Activated CD4-positive, alpha-beta T cell treated with anti-CD3 and anti-CD28 coated beads, Interleukin-2, amount 50 U/mL, for 4 hours (primary cell): ENCODE data around the gene THSD7B.
"Not testable (repeated sequence)": the region's sequence is repeated elsewhere in the genome, so short reads cannot be mapped to it uniquely, and the experiment has no call there.

ENCODE experiments used
- DNase-seq, 2 experiments: peaks; one replicate each; pipeline ENCODE4 v3.0.0-alpha.2; 2020

THSD7B gene

DNA sequence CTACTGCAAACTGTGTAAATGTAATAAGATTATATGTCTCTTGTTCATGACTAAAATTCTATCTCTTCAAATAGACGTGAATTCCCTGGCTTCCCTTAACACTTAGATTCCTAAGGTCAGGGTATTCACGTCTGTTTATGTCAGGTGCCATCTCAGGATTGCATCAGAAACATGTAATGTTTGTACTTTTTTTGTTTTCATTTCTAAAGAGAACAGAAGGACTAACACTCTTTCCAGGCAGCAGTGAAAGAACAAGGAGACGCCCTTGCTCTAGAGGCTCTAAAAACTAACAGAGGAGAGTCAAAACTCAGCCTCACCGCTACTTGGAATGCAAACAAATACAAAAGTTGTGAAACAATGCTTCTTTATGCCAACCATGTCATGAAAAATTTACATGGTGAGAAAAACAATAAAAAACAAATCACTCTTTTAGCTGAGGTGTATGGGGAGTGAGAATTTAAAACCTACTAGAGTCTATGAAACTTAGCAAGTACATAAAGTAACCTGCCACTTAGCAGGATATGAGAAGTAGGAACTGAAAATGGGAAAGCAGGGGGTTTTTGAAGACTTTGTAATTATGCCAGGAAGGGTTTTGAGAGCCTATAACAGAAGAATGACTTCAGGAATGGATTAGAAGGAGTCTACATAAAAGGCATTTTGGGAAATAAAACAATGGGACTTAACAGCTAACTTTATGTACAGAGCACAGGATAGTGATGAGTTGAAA lies 522.7 kb downstream of the THSD7B start:
- no peak for DNase-seq

- no peak for DNase-seq
Measured at GRCh38 chr2:137291836-137292570, 526.7 kb downstream of the THSD7B start.

- DNase-seq, result no peak
Measured at GRCh38 chr2:137298377-137298776, 533.0 kb downstream of the THSD7B start.

DNA sequence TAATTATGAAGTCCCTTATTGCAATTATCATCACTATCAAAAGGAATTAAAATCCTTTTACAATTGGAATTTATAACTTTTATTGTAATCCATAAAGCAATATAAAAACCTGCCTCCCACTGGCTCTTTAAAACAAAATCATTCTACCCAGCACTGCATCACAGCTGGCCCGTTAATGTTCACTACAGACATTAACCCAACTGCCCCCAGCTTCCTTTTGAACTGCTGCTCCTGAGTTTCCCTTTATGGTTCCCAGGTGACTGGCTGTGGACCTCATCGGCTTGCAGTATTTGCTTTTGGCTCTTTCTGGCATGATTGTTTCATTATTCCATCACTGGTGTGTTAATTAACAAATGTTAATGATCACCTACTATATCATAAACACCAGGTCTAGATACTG lies 535.6 kb downstream of the THSD7B start:
- no peak for DNase-seq

- DNase-seq, result no peak
Measured at GRCh38 chr2:137302957-137303356, 537.6 kb downstream of the THSD7B start.

DNA sequence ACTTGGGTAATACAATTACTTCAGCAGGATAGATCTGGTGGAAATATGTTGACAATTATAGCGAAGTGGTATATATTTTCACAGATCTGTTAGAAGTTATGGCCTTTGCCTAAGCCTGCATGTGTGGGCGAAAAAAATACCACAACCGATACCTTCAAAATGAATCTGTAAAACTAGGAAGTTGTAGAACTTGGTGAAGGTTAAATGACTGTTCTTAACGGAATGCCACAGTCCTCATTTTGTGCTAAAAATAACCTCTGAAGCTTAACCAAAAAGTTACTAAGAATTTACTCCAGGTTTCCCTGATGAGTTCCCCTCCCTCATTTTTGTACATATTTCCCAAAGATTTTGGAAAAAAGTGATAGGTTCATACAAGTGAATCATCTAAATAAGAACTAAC lies 550.7 kb downstream of the THSD7B start:
- no peak for DNase-seq

GRCh38 chr2:137321566-137321965 lies 556.2 kb downstream of the THSD7B start:
- no peak for DNase-seq

GRCh38 chr2:137331562-137331961 lies 566.2 kb downstream of the THSD7B start:
- DNase-seq, result not testable (repeated sequence)

- DNase-seq, result no peak
Measured at GRCh38 chr2:137333386-137334165, 568.2 kb downstream of the THSD7B start.

DNA sequence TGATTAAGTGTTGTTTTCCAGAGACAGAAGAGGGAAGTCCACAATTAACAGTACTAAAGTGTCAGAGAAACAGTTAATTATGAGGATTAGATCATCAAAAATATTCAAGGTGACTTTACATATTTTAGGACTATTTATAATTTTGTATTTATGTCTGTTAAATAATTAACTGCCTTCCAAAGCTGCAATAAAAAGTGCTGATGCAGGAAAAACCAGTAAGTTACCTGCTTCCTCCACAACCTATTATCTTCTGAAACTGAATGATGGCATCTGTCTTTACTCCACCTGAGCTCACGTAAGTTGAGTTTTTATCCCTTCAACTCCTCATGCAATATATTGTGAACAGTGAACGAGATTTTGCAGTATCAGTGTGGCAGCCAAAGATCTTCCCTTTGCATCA lies 570.7 kb downstream of the THSD7B start:
- DNase-seq, result no peak

GRCh38 chr2:137339051-137339450 lies 573.7 kb downstream of the THSD7B start:
- no peak for DNase-seq

DNA sequence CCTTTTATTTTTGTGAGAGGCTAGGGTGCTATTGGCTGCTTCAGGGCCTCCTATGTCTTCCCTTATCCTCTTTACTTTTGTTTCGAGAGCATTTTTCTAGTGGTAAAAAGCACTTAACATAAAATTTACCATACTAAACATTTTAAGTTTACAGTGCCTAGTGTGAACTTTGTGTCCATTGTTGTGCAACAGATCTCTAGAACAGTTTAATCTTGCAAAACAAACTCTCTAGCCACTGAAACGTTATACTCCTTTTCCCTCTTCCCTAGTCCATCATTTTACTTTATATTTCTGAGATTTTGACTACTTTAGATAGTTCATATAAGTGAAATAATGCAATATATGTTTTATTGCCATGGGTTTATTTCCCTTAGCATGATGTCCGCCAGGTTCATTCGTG lies 580.6 kb downstream of the THSD7B start:
- no peak for DNase-seq

DNA sequence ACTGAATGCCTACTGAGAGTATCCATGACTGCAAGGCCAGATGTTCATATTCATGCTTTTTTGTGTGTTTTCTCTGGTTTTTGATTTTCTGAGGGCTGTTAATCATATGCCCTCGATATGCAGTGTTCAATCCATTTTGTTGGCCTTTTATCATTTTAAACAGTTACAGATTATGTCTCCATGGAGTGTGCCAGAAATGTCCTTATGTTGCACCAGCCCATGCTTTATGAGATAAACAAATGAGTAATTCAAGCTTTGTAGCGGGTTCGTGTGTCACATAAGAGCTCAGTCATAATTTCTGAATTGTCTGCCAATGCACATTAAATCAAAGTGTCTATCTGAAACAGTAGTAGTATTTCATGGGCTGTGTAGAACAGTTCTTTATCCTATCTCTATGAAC lies 583.0 kb downstream of the THSD7B start:
- DNase-seq, result no peak

DNA sequence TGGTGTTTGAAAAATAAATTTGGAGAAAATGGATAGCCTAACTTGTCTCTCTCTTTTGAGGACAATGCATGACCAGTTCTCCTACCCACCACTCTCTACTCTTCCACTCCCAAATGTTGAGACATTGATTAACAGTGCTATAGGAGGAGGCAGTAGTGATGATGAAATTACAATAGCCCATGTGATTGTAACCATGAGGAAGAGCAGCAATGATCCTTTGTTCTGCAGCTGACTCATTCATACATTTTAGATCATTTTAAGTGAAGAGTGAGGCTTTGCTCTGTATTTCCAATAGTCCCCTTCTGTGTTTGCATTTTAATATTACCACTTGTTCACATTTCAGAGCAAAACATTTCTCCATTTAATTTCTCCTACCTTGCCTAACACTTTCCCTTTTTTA lies 592.3 kb downstream of the THSD7B start:
- DNase-seq, result no peak

DNA sequence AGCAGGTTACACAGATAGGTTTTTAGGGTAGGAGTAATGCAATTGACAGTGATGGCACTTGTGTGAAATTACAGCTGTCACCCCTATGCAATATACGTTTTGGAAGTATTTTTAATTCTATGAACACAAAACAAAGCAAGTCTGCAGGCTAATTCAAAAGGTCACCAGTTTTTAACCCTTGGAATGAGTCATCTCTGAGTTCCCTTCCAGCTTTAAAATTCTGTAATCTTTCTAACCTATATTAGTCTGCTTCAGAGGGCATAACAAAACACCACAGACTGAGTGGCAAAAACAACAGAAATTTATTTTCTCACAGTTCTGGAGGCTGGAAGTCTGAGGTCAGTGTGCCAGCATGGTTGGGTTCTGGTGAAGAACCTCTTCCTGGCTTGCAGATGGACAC lies 602.0 kb downstream of the THSD7B start:
- no peak for DNase-seq

DNA sequence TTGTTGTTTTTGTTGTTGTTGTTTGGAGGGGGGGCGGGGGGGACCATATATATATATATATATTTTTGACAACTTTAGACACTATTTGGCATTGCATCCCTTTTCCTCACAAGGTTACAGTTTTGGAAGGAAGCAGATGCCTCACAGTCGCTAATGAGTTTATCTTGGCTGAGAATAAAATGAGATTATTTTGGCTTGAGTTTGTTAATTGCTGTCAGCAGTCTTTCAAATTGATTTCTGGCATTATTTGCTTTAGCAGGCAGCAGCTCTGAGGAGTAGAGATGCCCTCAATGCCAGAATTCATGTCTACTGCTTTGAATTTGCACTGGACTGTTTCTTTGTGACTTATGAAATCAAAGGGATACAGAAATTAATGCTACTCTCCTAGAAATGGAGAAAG lies 603.8 kb downstream of the THSD7B start:
- no peak for DNase-seq

DNA sequence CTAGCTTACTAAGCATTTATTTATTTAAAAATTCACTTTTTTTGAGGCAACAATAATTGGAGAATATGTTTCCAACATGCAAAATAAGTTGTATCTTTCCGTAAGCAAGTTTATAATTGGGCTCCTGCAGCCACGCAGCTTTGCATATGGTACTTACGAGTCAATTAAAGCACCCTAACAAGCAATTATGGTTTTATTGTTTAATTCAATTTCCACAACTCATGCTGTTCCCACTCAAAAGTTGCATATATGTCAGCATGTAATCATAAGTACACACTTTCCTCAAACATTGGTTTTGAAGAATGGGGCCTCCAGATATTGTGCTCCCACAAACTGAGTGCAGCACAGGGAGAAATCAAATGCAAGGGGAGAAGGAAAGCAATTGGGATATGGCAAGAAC lies 613.8 kb downstream of the THSD7B start:
- DNase-seq, result no peak

DNA sequence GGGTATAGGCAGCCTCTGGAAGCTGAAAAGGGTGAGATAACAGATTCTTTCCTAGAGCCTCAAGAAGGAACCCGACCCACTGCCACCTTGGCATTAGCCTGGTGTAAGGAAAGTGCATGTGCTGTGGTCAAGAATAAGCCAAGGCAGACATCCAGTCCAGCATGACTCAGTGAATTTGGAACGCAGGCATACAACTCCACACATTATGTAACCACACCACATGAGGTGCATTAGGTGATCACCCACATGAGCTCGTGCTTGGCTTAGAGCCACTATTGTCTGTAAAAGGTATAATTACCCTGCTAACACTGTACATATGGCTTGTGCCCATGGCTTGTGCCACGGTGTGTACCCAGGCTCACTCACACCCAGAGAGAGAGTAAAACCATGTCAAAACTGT lies 615.3 kb downstream of the THSD7B start:
- no peak for DNase-seq

GRCh38 chr2:137381731-137382130 lies 616.4 kb downstream of the THSD7B start:
- DNase-seq, result no peak

GRCh38 chr2:137383391-137383790 lies 618.0 kb downstream of the THSD7B start:
- DNase-seq, result no peak

DNA sequence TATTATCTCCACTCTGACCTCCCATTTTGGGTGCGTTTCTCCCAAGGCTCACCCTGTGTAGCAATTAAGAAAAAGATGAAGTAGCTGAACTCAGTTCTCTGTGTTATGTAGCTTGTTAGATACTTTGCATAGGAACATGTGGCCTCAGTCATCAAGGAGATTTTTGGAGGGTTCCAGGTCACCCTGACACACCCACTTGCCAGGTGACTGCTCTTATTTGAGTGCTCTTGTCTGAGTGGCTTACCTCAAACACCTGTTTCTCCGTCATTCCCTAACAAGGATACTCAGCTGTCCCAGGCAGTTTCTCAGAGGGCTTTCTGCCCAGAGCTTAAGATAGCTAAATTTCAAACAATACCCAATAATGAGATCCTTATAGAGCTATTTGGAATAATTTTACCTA lies 621.7 kb downstream of the THSD7B start:
- no peak for DNase-seq

- DNase-seq, result no peak
Measured at GRCh38 chr2:137405496-137405895, 640.2 kb downstream of the THSD7B start.

DNA sequence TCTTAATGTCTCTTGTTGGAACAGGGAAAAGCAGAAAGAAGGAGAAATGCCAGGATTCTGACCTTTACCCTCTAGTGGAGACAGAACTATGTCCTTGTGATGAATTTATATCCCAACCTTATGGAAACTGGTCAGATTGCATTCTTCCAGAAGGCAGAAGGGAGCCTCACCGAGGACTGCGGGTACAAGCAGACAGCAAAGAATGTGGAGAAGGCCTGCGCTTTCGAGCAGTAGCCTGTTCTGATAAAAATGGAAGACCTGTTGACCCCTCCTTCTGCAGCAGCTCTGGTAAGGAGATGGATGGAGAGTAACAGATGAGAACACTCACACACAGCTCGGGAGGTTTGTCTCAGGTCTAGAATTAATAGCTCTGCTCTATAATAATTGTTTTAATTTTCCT lies 646.2 kb downstream of the THSD7B start:
- DNase-seq, result no peak

GRCh38 chr2:137420744-137421143 lies 655.4 kb downstream of the THSD7B start:
- no peak for DNase-seq
